SK-N-MC (cell line): ENCODE measurements around the gene PA2G4.

Source experiments
- DNase-seq: peaks from one replicate; pipeline ENCODE4 v3.0.0-alpha.2; 2011; ENCODE audit warnings: low read depth, low spot score
- H3K27ac ChIP-seq: fragments of 200-600 bp; sonication (generic); 2 replicates; pipeline ENCODE4 v1.5.1; 2016; ENCODE audit warnings: mixed run types
- H3K36me3 ChIP-seq: fragments of 200-600 bp; sonication (generic); 2 replicates; pipeline ENCODE4 v1.6.1; 2017; ENCODE audit warnings: antibody characterized with exemption, low read length, mixed read lengths; ENCODE audit not compliant: insufficient read depth
- H3K4me3 ChIP-seq: fragments of 200-600 bp; sonication (generic); 2 replicates; pipeline ENCODE4 v1.5.1; 2016
- H3K9ac ChIP-seq: fragments of 200-600 bp; sonication (generic); 2 replicates; pipeline ENCODE4 v1.8.0; 2017; ENCODE audit warnings: mixed run types, mixed read lengths; ENCODE audit not compliant: insufficient read length
- H3K9me3 ChIP-seq: fragments of 200-600 bp; sonication (generic); 2 replicates; pipeline ENCODE4 v1.6.1; 2017; ENCODE audit warnings: low read depth, mild to moderate bottlenecking, antibody characterized with exemption, low read length, moderate library complexity, mixed read lengths
- EZH2 ChIP-seq: fragments of 200-600 bp; sonication (generic); IDR thresholded peaks from one replicate; pipeline ENCODE4 v1.6.1; 2017; ENCODE audit warnings: antibody characterized with exemption
- FOXP2 ChIP-seq: optimal IDR thresholded peaks from 2 replicates; pipeline ENCODE3; 2011; ENCODE audit warnings: mild to moderate bottlenecking, moderate library complexity; ENCODE audit not compliant: insufficient read depth; ENCODE audit errors: extremely low read length, control extremely low read depth
- POLR2AphosphoS5 ChIP-seq: IDR thresholded peaks from 2 replicates; pipeline ENCODE4 v1.6.1; 2012; ENCODE audit warnings: mild to moderate bottlenecking, low read depth, low read length, borderline replicate concordance

The PA2G4 gene

DNA sequence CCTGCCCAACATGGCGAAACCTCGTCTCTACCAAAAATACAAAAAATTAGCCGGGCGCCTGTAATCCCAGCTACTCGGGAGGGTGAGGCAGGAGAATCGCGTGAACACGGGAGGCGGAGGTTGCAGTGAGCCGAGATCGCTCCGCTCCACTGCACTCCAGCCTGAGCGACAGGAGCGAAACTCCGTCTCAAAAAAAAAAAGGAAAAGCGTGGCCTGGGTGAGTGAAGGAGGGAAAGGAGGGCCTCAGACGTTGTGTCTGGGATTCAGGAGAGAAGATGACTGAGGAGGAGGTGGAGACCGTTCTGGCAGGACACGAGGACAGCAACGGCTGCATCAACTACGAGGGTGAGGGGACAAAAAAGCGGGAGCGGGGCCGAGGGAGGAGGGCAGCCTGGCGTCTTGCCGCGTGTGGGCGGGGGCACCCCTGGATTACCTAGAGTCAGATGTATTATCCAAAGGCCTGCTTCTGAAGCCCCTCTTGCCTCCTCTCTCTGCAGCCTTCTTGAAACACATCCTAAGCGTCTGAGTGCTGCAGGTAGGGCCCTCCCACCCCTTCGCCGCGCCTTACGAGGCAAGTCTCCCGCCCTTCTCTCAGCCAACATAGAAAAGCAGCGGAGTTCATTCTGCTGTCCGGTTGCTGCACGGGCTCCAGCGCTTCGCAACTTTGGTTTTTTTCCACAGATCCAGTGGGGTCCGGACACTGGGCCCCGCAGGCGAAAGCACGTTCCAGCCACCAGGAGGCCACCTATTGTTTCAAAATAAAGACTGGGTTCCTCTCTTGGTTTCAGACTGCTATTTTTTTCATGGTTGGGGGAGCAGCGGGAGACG, 53.1 kb downstream of the PA2G4 start:
- peak overlapping the region; percentile 89 for H3K4me3 ChIP-seq

DNA sequence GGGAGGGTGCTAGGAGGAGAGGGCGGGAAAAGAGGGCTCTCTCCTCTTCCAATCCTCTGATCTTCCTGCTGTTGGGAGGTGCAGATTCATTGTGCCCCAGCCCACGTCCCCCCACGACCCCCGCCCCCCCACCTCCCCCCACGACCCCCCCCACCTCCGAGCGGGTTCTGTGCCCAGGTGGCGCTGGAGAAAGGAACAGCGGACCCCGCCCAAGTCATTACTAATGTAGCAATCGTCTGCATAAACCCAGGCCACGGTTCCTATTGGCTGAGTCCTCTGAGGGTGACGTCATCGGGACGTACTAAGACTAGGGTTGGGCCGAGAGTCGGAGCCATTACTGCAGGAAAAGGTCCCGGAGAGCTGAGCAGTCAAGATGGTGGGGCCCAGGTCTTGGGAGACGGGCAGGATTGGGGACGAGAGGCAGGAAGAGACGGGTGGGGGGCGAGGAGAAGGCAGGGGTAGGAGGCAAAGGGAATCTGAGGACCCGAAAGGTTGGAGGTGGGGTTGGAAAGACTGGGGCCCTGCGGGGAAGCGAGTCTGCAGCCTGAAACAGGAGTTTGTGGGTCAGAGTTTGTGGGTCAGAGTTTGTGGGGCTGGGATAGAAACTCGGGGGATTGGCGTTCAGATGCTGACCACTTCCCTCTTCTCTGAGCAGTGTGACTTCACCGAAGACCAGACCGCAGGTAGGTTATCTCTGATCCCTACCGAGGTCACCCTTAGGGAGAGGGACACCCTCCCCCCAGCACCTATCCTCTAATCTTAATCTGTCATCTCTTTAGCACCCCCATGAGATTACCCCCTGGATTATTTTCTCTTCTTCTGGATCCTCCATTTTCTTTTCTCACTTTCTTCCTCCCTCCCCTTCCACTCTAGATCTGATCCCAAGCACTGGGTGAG, 53.9 kb downstream of the PA2G4 start, which contains the start of gene MYL6:
Gene MYL6 (plus strand): TSS at position 331 of the 897 bp plus-strand sequence. CDS start 43 bp downstream, at position 374.
- H3K36me3 ChIP-seq: peaks cover 47% of the 10 kb centered on the region
- H3K9me3 ChIP-seq: no peaks in the 10 kb centered on the region
- peak within 1 kb of the TSS; percentile 91 for H3K9ac ChIP-seq
- peak within 1 kb of the TSS; percentile 89 for H3K4me3 ChIP-seq
- peak; percentile 93 for DNase-seq
- TF ChIP-seq FOXP2 (no peak), EZH2 (no peak), POLR2AphosphoS5 (peak; percentile 100)
- peak within 1 kb of the TSS; percentile 89 for H3K27ac ChIP-seq

More for the DNA sequence above, 53.1 kb downstream of the PA2G4 start:
- DNase-seq: peak; percentile 34
- Histone ChIP-seq H3K9me3 (no peaks in the 10 kb centered on the region), H3K36me3 (peaks cover 38% of the 10 kb centered on the region), H3K9ac (peak overlapping the region; percentile 91), H3K27ac (peak overlapping the region; percentile 89)
- TF ChIP-seq FOXP2 (no peak), POLR2AphosphoS5 (peak; percentile 61)

DNA sequence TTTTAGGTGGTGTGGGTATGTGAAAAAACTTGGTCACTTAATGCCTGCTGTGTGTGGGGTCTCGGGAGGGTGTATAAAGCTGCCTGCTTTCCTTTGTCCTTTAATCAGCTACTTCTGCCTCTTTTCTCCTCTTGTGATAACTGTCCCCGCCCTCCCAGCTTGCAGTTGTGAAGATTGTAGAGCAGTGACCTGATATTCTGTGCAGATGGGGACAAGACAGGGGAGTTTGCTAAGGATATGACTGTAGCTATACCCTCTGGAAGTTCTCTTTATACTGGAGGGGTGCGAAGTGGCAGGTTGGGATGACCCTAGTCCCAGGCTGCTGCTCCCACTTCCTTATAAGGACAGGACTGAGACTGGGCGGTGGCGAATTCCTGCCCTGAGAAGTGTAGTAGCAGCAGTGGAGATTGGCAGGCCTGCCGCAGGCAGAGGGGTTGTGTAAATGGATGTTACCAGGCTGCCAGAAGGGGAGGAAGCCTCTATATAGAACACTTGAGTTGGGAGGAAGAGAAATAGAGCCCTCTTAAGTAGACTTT, 54.6 kb downstream of the PA2G4 start:
- no peaks in the 10 kb centered on the region for H3K9me3 ChIP-seq
- TF ChIP-seq EZH2: no peak
- peak; percentile 8; the same call in 1 of the 2 replicates for TF ChIP-seq POLR2AphosphoS5
- TF ChIP-seq FOXP2: no peak
- peaks cover 54% of the 10 kb centered on the region for H3K36me3 ChIP-seq
- peak overlapping the region; percentile 80 for H3K4me3 ChIP-seq
- peak overlapping the region; percentile 75 for H3K27ac ChIP-seq
- no peak for DNase-seq
- H3K9ac ChIP-seq: peak overlapping the region; percentile 90

DNA sequence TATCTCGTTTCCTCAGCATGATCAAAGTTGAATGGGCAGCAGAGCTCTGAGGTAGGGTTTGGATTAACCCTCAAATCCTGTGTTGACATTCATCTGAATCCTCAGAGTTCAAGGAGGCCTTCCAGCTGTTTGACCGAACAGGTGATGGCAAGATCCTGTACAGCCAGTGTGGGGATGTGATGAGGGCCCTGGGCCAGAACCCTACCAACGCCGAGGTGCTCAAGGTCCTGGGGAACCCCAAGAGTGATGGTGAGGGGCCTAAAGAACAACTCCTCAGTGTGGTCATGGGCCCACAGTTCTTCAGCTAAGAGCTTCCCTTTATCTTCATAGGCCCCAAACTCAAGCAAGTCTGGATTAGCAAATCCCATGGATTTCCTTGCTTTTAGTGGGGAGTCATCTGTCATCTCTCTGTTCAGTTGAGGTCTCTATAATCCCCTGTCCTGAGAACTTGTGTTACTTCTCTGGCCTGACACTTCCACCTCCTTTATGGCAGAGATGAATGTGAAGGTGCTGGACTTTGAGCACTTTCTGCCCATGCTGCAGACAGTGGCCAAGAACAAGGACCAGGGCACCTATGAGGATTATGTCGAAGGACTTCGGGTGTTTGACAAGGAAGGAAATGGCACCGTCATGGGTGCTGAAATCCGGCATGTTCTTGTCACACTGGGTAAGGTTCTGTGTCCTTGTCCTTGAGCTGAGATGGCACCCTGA, 55.3 kb downstream of the PA2G4 start:
- Histone ChIP-seq H3K9ac (peak overlapping the region; percentile 90), H3K27ac (peak overlapping the region; percentile 75; the same call in 1 of the 2 replicates), H3K9me3 (no peaks in the 10 kb centered on the region), H3K4me3 (peak overlapping the region; percentile 80), H3K36me3 (peaks cover 61% of the 10 kb centered on the region)
- no peak for DNase-seq
- no peak for TF ChIP-seq POLR2AphosphoS5
- no peak for TF ChIP-seq FOXP2
- no peak for TF ChIP-seq EZH2

DNA sequence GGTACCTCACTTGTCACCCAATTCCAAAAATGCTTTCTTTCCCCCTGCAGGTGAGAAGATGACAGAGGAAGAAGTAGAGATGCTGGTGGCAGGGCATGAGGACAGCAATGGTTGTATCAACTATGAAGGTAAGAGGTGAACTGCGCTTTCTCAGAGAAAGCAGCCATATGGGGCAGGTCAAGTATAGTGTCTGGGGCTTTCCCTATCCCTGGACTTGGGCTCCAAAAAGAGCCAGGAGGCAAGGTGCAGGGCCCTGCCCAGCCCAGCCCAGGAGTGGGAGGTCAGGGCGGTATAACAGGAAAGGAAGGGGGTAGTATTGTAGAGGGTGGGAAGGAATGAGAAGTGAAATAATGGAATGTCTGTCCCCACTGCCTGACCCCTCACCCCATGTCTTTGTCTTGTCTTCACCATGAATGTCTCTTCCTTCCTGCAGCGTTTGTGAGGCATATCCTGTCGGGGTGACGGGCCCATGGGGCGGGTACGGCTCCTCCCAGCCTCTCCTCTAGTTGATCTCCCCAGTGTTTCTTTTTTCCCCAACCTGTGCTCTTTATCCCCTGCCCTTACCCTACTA, 55.9 kb downstream of the PA2G4 start:
- TF ChIP-seq POLR2AphosphoS5: 0 out of 2 replicates have a peak, but pooled peaks have one; percentile 30
- TF ChIP-seq FOXP2: no peak
- TF ChIP-seq EZH2: no peak
- H3K4me3 ChIP-seq: peak overlapping the region; percentile 80
- H3K9me3 ChIP-seq: no peaks in the 10 kb centered on the region
- peak overlapping the region; percentile 90 for H3K9ac ChIP-seq
- no peak overlapping the region for H3K27ac ChIP-seq
- peaks cover 66% of the 10 kb centered on the region for H3K36me3 ChIP-seq
- DNase-seq: no peak

DNA sequence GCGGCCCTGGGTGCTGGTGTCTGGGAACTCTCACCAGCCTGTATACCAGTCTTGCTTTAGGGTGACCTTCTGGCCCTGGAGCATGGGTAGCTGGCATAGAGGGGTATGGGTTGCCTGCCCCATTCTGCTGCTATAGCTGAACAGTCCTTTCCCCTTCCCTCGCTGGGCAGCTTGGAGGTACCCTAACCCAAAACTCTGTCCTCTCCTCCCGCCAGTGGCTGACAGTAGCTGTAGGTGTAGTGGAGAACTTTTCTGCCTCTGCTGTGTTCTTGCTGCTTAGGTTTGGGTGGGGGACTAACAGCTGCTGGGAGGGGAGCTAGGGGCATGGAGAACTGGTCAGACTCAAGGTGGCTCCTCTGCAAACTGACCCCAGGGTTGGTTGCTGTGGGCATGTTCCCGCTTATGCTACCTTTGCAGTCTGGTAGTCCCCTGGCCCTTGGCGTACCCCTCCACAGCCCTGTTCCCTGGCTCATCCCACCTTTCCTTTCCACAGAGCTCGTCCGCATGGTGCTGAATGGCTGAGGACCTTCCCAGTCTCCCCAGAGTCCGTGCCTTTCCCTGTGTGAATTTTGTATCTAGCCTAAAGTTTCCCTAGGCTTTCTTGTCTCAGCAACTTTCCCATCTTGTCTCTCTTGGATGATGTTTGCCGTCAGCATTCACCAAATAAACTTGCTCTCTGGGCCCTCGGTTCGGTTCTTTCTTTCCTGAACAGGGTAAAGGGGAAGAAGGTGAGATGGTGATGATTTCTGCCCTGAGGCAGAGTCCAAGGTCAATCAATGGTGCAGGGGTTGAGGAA, 56.7 kb downstream of the PA2G4 start:
- H3K4me3 ChIP-seq: no peak overlapping the region
- H3K9ac ChIP-seq: peak overlapping the region; percentile 90
- DNase-seq: no peak
- H3K27ac ChIP-seq: peak overlapping the region; percentile 28; the same call in 1 of the 2 replicates
- TF ChIP-seq POLR2AphosphoS5 (no peak), FOXP2 (no peak), EZH2 (no peak)
- H3K36me3 ChIP-seq: peaks cover 67% of the 10 kb centered on the region
- H3K9me3 ChIP-seq: no peaks in the 10 kb centered on the region

DNA sequence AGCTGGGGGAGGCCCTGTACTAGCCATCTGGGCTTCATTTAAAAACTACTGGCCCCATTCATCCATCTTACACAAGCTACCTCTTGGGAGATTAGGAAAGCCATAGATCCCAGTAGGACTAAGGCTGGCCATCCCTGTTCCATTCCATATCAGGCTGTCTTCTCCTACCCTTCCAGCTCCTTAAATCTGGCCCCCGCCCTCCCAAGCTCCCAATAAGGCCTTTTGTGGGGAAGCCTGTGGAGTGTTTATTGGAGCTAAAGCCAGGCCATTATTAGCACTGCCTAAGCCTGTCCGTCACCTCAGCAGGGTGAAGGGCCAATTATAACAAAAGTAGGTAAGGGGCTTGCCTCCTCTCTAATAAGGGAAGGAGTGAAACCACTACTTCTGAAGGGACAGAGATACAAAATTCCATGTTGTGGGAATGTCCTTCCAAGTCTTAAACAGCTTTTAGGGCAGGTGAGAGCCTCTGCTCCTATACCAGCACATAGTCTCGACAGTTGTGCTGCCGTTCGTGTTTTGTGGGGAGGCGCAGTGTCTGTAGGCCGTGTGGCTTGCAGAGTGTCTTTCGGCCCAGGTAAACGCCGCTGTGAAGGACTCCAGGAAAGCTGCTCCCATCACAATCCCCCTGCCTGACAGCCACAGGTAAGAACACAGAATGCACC, 57.5 kb downstream of the PA2G4 start:
- Histone ChIP-seq H3K27ac (peak overlapping the region; percentile 28; the same call in 1 of the 2 replicates), H3K9ac (no peak overlapping the region), H3K36me3 (peaks cover 70% of the 10 kb centered on the region), H3K9me3 (no peaks in the 10 kb centered on the region), H3K4me3 (no peak overlapping the region)
- TF ChIP-seq FOXP2 (no peak), POLR2AphosphoS5 (no peak; the same call in 1 of the 2 replicates), EZH2 (no peak)
- no peak for DNase-seq
